Activated CD8-positive, alpha-beta memory T cell treated with anti-CD3 and anti-CD28 coated beads for 24 hours (primary cell): ENCODE data around the gene PRKCE.

Experiments used
- DNase-seq: peaks from one replicate; pipeline ENCODE4 v3.0.0-alpha.2; 2020

Gene PRKCE

GRCh38 chr2:46142546-46143428 lies 491.3 kb downstream of the PRKCE start:
- peak; percentile 35 for DNase-seq

GRCh38 chr2:46143429-46144132 lies 492.1 kb downstream of the PRKCE start:
- DNase-seq = peak; percentile 44

GRCh38 chr2:46144133-46144800 lies 492.8 kb downstream of the PRKCE start:
- no peak for DNase-seq

GRCh38 chr2:46145017-46145416 lies 493.5 kb downstream of the PRKCE start:
- DNase-seq = no peak

GRCh38 chr2:46145840-46146239 lies 494.4 kb downstream of the PRKCE start:
- DNase-seq = no peak

GRCh38 chr2:46146866-46147502 lies 495.5 kb downstream of the PRKCE start:
- no peak for DNase-seq

- no peak for DNase-seq
These were observed 496.3 kb downstream of the PRKCE start for GRCh38 chr2:46147626-46148368.

GRCh38 chr2:46148369-46148736 lies 496.9 kb downstream of the PRKCE start:
- DNase-seq = no peak

GRCh38 chr2:46150445-46150955 lies 499.0 kb downstream of the PRKCE start:
- DNase-seq = no peak

- no peak for DNase-seq
These were observed 500.1 kb downstream of the PRKCE start for GRCh38 chr2:46151577-46151976.

- no peak for DNase-seq
These were observed 502.7 kb downstream of the PRKCE start for GRCh38 chr2:46153996-46154753.

GRCh38 chr2:46157072-46157965 lies 505.8 kb downstream of the PRKCE start:
- no peak for DNase-seq

GRCh38 chr2:46157966-46158310 lies 506.5 kb downstream of the PRKCE start:
- DNase-seq = no peak

GRCh38 chr2:46158661-46159060 lies 507.2 kb downstream of the PRKCE start:
- no peak for DNase-seq

GRCh38 chr2:46160326-46160725 lies 508.9 kb downstream of the PRKCE start:
- DNase-seq = no peak

- DNase-seq = no peak
These were observed 509.8 kb downstream of the PRKCE start for GRCh38 chr2:46161315-46161714.

GRCh38 chr2:46161911-46162310 lies 510.4 kb downstream of the PRKCE start:
- no peak for DNase-seq

- no peak for DNase-seq
These were observed 511.0 kb downstream of the PRKCE start for GRCh38 chr2:46162329-46163097.

- DNase-seq = no peak
These were observed 511.6 kb downstream of the PRKCE start for GRCh38 chr2:46163098-46163430.
